ENCODE results near the gene AMBN. TPM values are rescaled to one million over a fixed set of nuclear protein-coding genes. Genes with fewer than 3 reads are reported as not detected.

Gene AMBN
- total and polyA plus RNA-seq, 2 experiments from 2014 or later = not detected

- TF ChIP-seq ZNF462 (CRISPR knock-in tag; IDR thresholded peaks at IDR 0.05) (no peak), ZNF331 (CRISPR knock-in tag; IDR thresholded peaks at IDR 0.05; ENCODE audit: low read depth) (no peak), ETS1 (IDR thresholded peaks at IDR 0.05) (no peak)
These were observed 20.3 kb upstream of the AMBN start (continued) for GRCh38 chr4:70571772-70572171.

DNA sequence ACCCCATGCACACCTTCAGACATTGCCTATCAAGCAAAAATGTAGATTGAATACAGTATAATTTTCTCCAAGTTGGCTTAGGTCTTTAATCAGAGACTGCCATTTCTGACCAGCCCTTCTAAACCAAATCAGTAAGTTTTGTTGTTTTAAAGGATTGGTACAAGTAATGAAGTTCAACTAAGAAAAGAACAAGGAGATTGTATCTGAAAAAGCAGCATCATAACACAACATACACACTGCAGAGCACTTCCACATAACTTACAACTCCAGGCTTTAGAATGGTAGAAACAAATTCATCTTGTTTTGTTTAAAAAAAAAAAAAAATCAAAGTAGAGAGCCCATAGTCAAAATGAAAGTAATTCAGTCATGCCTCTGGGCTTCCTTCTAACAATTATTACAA is 16.1 kb upstream of the AMBN start:
- no peaks in the 10 kb centered on the region for H3K4me1 ChIP-seq (ENCODE audit: insufficient read depth)
- no peaks in the 10 kb centered on the region for H3K79me2 ChIP-seq (replicated peaks; ENCODE audit: insufficient read depth)
- H3K4me3 ChIP-seq = no peak overlapping the region
- Mint-ChIP-seq H3K27ac (no peak overlapping the region), H3K27me3 (ENCODE audit: insufficient read depth, low read depth, poor library complexity) (peaks cover 2% of the 10 kb centered on the region), H3K4me3 (no peak overlapping the region), H3K4me1 (no peaks in the 10 kb centered on the region), H3K36me3 (ENCODE audit: low read depth) (no peaks in the 10 kb centered on the region), H3K9me3 (peaks cover 3% of the 10 kb centered on the region; the same call in 1 of the 3 replicates)
- no peaks in the 10 kb centered on the region for H4K20me1 ChIP-seq (replicated peaks; ENCODE audit: insufficient read depth)
- ATAC-seq = no peak
- no peaks in the 10 kb centered on the region for H3K27me3 ChIP-seq (ENCODE audit: insufficient read depth)
- no peaks in the 10 kb centered on the region for H3K36me3 ChIP-seq (ENCODE audit: insufficient read depth)
- TF ChIP-seq ZNF331 (CRISPR knock-in tag; IDR thresholded peaks at IDR 0.05; ENCODE audit: low read depth) (peak; percentile 80), ETS1 (IDR thresholded peaks at IDR 0.05) (no peak)
- DNase-seq (ENCODE audit: low spot score) = no peak
- H2AFZ ChIP-seq = no peak overlapping the region
- H3F3A ChIP-seq (replicated peaks; ENCODE audit: low read depth) = no peaks in the 10 kb centered on the region
- H3K27ac ChIP-seq (ENCODE audit: low read depth) = no peak overlapping the region
- H3K9me2 ChIP-seq (ENCODE audit: insufficient read depth) = peaks cover 4% of the 10 kb centered on the region; the same call in 1 of the 2 replicates
- no peak overlapping the region for H3K4me2 ChIP-seq
